ENCODE data around the gene MVD.

The MVD gene

DNA sequence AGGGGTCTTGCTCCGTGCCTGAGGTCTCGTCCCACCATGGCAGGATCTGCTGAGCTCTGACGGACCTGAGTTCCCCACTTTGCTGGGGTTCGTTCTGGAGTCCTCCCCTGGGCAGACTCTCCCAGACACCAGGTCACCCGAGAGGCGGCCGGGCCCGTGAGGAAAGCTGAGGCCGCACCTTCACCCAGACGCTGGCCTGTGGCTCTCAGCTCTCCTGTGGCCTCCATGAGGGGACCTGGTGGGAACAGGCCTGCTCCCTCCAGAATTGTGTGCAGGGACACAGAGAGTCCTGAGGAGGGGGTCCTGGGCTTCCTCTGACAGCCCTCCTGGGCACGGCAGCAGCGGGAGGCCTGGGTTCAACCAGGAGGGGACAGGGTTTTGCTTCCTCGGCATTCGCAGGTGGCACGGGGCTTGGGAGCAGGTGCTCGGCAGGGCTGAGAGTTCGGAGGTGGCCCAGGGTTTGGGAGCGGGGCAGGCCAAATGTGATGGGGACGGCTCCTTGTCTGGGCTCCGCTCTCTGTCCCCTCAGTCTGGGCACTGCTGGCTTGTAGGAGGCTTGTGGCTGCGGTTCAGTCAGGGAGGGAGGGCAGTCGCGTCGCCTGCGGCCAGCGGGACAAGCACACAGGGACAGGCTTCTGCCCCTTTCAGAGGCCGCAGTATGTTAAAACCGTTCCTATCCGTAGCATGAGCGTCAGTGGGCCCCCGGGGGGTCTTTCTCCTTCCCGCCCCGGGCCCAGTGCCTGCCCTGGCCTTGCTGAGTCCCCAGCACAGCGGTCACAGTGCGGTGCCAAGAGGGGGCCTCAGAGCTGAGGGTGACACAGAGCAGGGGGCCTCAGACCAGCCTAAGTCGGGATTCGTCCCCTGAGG is 31.6 kb upstream of the MVD start:
- Histone ChIP-seq H3K9me3 (no peaks in the 10 kb centered on the region), H3K4me3 (ENCODE audit: low read depth, low read length) (no peak overlapping the region), H3K27me3 (no peaks in the 10 kb centered on the region), H3K4me1 (no peaks in the 10 kb centered on the region), H3K36me3 (peaks cover 8% of the 10 kb centered on the region)
- no peak for DNase-seq
- TF ChIP-seq, protein P1, sequence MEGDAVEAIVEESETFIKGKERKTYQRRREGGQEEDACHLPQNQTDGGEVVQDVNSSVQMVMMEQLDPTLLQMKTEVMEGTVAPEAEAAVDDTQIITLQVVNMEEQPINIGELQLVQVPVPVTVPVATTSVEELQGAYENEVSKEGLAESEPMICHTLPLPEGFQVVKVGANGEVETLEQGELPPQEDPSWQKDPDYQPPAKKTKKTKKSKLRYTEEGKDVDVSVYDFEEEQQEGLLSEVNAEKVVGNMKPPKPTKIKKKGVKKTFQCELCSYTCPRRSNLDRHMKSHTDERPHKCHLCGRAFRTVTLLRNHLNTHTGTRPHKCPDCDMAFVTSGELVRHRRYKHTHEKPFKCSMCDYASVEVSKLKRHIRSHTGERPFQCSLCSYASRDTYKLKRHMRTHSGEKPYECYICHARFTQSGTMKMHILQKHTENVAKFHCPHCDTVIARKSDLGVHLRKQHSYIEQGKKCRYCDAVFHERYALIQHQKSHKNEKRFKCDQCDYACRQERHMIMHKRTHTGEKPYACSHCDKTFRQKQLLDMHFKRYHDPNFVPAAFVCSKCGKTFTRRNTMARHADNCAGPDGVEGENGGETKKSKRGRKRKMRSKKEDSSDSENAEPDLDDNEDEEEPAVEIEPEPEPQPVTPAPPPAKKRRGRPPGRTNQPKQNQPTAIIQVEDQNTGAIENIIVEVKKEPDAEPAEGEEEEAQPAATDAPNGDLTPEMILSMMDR (IDR thresholded peaks at IDR 0.05; ENCODE audit: low read depth, low read length) = no peak

DNA sequence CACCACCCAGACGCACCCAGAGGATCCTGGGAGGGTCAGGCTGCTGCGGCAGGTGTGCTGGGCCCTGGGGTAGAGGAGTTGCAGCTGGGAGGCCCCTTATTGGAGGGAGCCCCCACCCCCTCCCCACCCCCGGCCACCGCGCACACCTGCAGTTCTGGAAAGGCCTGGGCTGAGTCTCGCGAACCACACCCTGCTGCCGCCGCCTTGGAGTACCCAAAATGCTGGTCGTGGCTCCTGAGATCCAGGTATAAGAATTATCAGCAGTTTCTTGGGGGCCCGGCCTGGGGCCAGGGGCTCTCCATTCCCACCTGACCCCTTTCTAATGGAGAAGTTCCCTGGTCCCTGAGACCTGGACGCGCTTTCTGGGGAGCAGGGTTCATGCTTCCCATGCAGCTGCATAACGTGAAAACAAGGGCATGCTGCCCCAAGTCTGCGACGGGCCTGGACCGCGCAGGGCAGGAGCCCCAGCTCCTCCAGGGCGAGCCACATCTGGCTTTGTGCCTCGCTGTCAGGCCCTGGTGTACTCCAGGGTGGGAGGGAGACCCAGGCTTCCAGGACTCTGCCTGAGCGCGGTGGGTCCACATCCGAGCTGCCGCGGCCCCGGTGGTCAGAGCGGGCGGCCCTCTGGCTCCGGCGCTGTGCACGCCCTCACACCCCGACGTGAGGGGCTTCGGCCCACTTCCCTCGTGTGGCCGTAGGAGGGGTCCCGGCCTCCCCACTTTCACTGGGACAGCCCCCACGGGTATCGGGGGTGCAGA is 30.7 kb upstream of the MVD start:
- TF ChIP-seq, protein P1 (IDR thresholded peaks at IDR 0.05; ENCODE audit: low read depth, low read length) = no peak

DNA sequence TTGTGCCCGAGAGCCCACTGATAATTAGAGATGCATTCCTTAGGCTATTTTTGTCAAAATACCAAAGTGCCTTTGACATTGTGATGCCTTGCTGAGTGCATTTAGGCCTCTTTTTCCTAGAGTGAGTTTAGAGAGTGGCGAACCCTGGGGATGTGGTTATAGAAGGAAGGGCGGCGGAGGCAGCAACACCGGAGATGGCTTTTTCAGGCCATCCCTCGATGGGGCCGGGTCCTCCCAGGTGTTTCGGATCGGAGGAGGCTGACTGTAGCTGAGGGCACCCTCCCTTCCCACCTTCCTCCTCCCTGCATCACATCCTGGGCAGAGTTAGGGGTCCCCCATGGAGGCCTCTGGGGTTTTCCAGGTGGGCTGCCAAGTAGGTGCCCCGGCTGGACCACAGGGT is 30.0 kb upstream of the MVD start:
- no peaks in the 10 kb centered on the region for H3K9me3 ChIP-seq
- no peak for DNase-seq
- TF ChIP-seq, protein P1 (IDR thresholded peaks at IDR 0.05; ENCODE audit: low read depth, low read length) = no peak
- no peak overlapping the region for H3K4me3 ChIP-seq (ENCODE audit: low read depth, low read length)
- H3K36me3 ChIP-seq = peaks cover 4% of the 10 kb centered on the region; the same call in 1 of the 2 replicates
- no peaks in the 10 kb centered on the region for H3K4me1 ChIP-seq
- no peaks in the 10 kb centered on the region for H3K27me3 ChIP-seq

More for the DNA sequence above, 30.7 kb upstream of the MVD start:
- no peaks in the 10 kb centered on the region for H3K4me1 ChIP-seq
- H3K27me3 ChIP-seq = no peaks in the 10 kb centered on the region
- H3K4me3 ChIP-seq (ENCODE audit: low read depth, low read length) = no peak overlapping the region
- peaks cover 7% of the 10 kb centered on the region for H3K36me3 ChIP-seq
- no peaks in the 10 kb centered on the region for H3K9me3 ChIP-seq
- no peak for DNase-seq

GRCh38 chr16:88691924-88692560 is 29.2 kb upstream of the MVD start:
- peaks cover 4% of the 10 kb centered on the region for H3K27me3 ChIP-seq
- H3K36me3 ChIP-seq = peaks cover 4% of the 10 kb centered on the region; the same call in 1 of the 2 replicates
- TF ChIP-seq, protein P1 (IDR thresholded peaks at IDR 0.05; ENCODE audit: low read depth, low read length) = no peak
- no peaks in the 10 kb centered on the region for H3K9me3 ChIP-seq
- no peak overlapping the region for H3K4me3 ChIP-seq (ENCODE audit: low read depth, low read length)
- no peak for DNase-seq
- H3K4me1 ChIP-seq = no peaks in the 10 kb centered on the region

DNA sequence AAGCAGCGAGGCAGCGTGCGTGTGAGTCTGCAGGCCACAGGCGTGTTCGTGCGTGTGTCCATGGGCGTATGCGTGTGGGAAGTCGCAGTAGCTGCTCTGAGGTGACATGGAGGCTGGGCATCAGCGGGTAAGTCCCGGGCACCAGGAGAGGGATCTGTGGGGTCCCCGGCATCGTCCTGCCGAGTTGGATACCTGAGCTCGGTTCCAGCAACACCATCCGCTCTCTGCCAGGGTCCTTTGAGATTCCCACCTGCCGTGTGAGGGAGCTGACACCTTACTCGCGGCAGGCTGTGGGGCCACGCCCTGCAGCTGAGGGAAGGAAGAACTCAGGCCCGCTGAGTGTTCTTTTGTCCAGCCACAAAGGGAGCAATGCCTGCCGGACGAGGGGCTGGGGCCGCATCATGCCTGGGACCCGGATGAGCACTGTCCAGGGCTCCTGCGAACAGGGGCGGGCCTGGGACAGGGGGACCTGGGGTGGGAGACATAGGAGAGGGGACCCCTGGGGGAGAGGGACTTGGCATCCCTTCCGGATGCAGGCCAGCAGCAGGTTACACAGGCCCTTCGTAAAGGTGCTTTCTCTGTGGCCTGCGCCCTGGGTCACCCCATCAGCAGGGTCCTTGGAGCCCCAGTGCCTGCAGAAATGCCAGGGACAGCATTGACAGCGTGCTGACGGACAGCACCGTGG is 28.4 kb upstream of the MVD start:
- peaks cover 4% of the 10 kb centered on the region; the same call in 1 of the 2 replicates for H3K36me3 ChIP-seq
- H3K4me3 ChIP-seq (ENCODE audit: low read depth, low read length) = no peak overlapping the region
- no peaks in the 10 kb centered on the region for H3K9me3 ChIP-seq
- H3K4me1 ChIP-seq = no peaks in the 10 kb centered on the region
- DNase-seq = no peak
- TF ChIP-seq, protein P1 (IDR thresholded peaks at IDR 0.05; ENCODE audit: low read depth, low read length) = no peak
- peaks cover 9% of the 10 kb centered on the region for H3K27me3 ChIP-seq

Measured in BE2C (cell line).